ENCODE results near the gene COPS8. TPM values are rescaled to one million over a fixed set of nuclear protein-coding genes. Genes with fewer than 3 reads are reported as not detected.

The COPS8 gene
- polyA plus RNA-seq, 1 of the 3 experiments (the other 2 are of a cell fraction) = 107 TPM

- Histone ChIP-seq H3K27ac (ENCODE audit: low read depth in 2 of 2, low read length in 1 of 2) (peak overlapping the region in 1 of 2 experiments; percentile 84; a peak in 3 of 4 replicates), H3F3A (replicated peaks; ENCODE audit: insufficient read depth) (peaks cover 26% of the 10 kb centered on the region), H4K20me1 (ENCODE audit: insufficient read depth) (no peaks in the 10 kb centered on the region), H2AFZ (ENCODE audit: low read depth) (no peak overlapping the region), H3K4me3 (ENCODE audit: low read depth in 2 of 2, low read length in 1 of 2) (no peak overlapping the region), H3K9me2 (no peaks in the 10 kb centered on the region), H3K9me3 (no peaks in the 10 kb centered on the region), H3K4me1 (ENCODE audit: control insufficient read depth in 1 of 2, insufficient read depth in 2 of 2, low read depth in 1 of 2, low read length in 1 of 2) (peaks cover 0 to 16% of the 10 kb centered on the region in 2 experiments; a peak in 1 of 4 replicates), H3K27me3 (ENCODE audit: insufficient read depth) (no peaks in the 10 kb centered on the region), H3K9ac (peak overlapping the region; percentile 26; the same call in 1 of the 2 replicates), H3K4me2 (no peak overlapping the region; the same call in 1 of the 2 replicates), H3K36me3 (replicated peaks in 1 of 2; ENCODE audit: control insufficient read depth in 1 of 2, insufficient read depth in 2 of 2, low read length in 1 of 2) (peaks cover 85 to 87% of the 10 kb centered on the region in 2 experiments), H3K79me2 (ENCODE audit: insufficient read depth) (peaks cover 33% of the 10 kb centered on the region)
- CTCF ChIA-PET = no interaction called here
- no peak for DNase-seq
- POLR2A ChIA-PET = no interaction called here
- WGBS (ENCODE audit: low lambda C conversion rate) = 55% methylated on average over 4 of the region's 4 CpGs
- TF ChIP-seq SIN3A (IDR thresholded peaks at IDR 0.05; ENCODE audit: borderline replicate concordance, low read depth, low read length) = no peak
- no peak for TF ChIP-seq YY1 (IDR thresholded peaks at IDR 0.05; ENCODE audit: low read depth)
- TF ChIP-seq NRF1 (IDR thresholded peaks at IDR 0.05; ENCODE audit: low read depth, low read length) = no peak
- TF ChIP-seq EZH2phosphoT487 (IDR thresholded peaks at IDR 0.05; ENCODE audit: borderline replicate concordance, low read depth) = no peak
- no peak for TF ChIP-seq RXRA (IDR thresholded peaks at IDR 0.05; ENCODE audit: borderline replicate concordance, low read depth)
- TF ChIP-seq TEAD4 (IDR thresholded peaks at IDR 0.05; ENCODE audit: borderline replicate concordance, insufficient read depth) = no peak
- TF ChIP-seq FOXM1 (IDR thresholded peaks at IDR 0.05; ENCODE audit: low read depth) = no peak
- TF ChIP-seq RAD21 (IDR thresholded peaks at IDR 0.05; ENCODE audit: low read length) = no peak
- TF ChIP-seq JUND (IDR thresholded peaks at IDR 0.05) = peak; percentile 78
- no peak for TF ChIP-seq GATA2 (CRISPR knock-in tag; IDR thresholded peaks at IDR 0.05)
- TF ChIP-seq TAF1 (IDR thresholded peaks at IDR 0.05; ENCODE audit: borderline replicate concordance, low read depth, low read length) = no peak
- no peak for TF ChIP-seq FOXJ3 (CRISPR knock-in tag; IDR thresholded peaks at IDR 0.05)
- TF ChIP-seq CTCF (IDR thresholded peaks at IDR 0.05) = no peak
- no peak for TF ChIP-seq SMC3 (IDR thresholded peaks at IDR 0.05; ENCODE audit: low read depth, low read length)
- TF ChIP-seq ZBTB33 (IDR thresholded peaks at IDR 0.05; ENCODE audit: borderline replicate concordance, low read depth) = no peak
- peak; percentile 75 for TF ChIP-seq PBX3 (IDR thresholded peaks at IDR 0.05)
- no peak for TF ChIP-seq MXI1 (IDR thresholded peaks at IDR 0.05; ENCODE audit: low read depth, low read length)
- peak; percentile 85 for TF ChIP-seq FOSL2 (IDR thresholded peaks at IDR 0.05; ENCODE audit: borderline replicate concordance, low read depth)
- TF ChIP-seq RCOR1 (IDR thresholded peaks at IDR 0.05; ENCODE audit: low read length) = no peak
- TF ChIP-seq POLR2AphosphoS5 (IDR thresholded peaks at IDR 0.05; ENCODE audit: low read depth, low read length) = no peak
- TF ChIP-seq EP300 (IDR thresholded peaks at IDR 0.05; ENCODE audit: borderline replicate concordance in 1 of 2, low read depth in 1 of 2, low read length in 1 of 2) = peak in 1 of 2 experiments; percentile 43; a peak in 1 of 4 replicates
- no peak for TF ChIP-seq ELF1 (IDR thresholded peaks at IDR 0.05)
- TF ChIP-seq CHD2 (IDR thresholded peaks at IDR 0.05; ENCODE audit: low read length, partially characterized antibody) = no peak
- no peak for TF ChIP-seq IRF3 (IDR thresholded peaks at IDR 0.05; ENCODE audit: low read depth, low read length)
- no peak for TF ChIP-seq NFIC (IDR thresholded peaks at IDR 0.05; ENCODE audit: borderline replicate concordance)
- no peak for TF ChIP-seq USF1 (IDR thresholded peaks at IDR 0.05; ENCODE audit: borderline replicate concordance, low read depth)
- TF ChIP-seq RFX5 (IDR thresholded peaks at IDR 0.05; ENCODE audit: low read length) = no peak
Observed at GRCh38 chr2:237097911-237098702, 12.4 kb downstream of the COPS8 start.

All from SK-N-SH (cell line).